Thyroid gland (tissue), 4 donors: ENCODE results near the gene HK2.
"Not testable (repeated sequence)": the region's sequence is repeated elsewhere in the genome, so short reads cannot be mapped to it uniquely, and the experiment has no call there.

Source experiments
- POLR2A ChIP-seq, 2 donors: fragments of 450-650 bp; IDR thresholded peaks; one replicate each; pipeline ENCODE4 v1.6.1; 2017; ENCODE audit warnings: antibody characterized with exemption in 2 of 2, mild to moderate bottlenecking in 2 of 2, moderate library complexity in 1 of 2
- TF ChIP-seq, protein P1 (sequence below), 6 experiments: fragments of 200-600 bp in 3 of 6; fragments of 450-650 bp in 3 of 6; sonication (generic) in 3 of 6; IDR thresholded peaks; one replicate each; pipeline ENCODE4 v1.5.1; 2016 to 2019; ENCODE audit warnings: antibody characterized with exemption in 6 of 6, mild to moderate bottlenecking in 2 of 6, inconsistent platforms in 1 of 6, moderate library complexity in 1 of 6

DNA sequence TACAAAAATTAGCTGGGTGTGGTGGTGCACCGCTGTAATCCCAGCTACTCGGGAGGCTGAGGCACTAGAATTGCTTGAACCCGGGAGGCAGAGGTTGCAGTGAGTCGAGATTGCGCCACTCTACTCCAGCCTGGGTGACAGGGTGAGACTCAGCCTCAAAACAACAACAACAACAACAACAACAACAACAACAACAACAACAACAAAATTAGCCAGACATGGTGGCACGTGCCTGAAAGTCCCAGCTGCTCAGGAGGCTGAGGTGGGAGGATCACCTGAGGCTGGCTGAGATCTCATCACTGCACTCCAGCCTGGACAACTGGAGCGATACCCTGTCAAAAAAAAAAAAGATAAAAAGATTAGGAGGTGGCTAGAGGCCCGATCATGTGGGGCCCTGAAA, 19.4 kb downstream of the HK2 start:
- TF ChIP-seq, protein P1, sequence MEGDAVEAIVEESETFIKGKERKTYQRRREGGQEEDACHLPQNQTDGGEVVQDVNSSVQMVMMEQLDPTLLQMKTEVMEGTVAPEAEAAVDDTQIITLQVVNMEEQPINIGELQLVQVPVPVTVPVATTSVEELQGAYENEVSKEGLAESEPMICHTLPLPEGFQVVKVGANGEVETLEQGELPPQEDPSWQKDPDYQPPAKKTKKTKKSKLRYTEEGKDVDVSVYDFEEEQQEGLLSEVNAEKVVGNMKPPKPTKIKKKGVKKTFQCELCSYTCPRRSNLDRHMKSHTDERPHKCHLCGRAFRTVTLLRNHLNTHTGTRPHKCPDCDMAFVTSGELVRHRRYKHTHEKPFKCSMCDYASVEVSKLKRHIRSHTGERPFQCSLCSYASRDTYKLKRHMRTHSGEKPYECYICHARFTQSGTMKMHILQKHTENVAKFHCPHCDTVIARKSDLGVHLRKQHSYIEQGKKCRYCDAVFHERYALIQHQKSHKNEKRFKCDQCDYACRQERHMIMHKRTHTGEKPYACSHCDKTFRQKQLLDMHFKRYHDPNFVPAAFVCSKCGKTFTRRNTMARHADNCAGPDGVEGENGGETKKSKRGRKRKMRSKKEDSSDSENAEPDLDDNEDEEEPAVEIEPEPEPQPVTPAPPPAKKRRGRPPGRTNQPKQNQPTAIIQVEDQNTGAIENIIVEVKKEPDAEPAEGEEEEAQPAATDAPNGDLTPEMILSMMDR (IDR thresholded peaks at IDR 0.05) = not testable (repeated sequence)
- not testable (repeated sequence) for TF ChIP-seq POLR2A (IDR thresholded peaks at IDR 0.05)
